OCI-LY7 (cell line): ENCODE measurements around the gene RTN4IP1. TPM values are rescaled to one million over a fixed set of nuclear protein-coding genes. Genes with fewer than 3 reads are reported as not detected.

ENCODE experiments used
- BruUV-seq: library from RNA; stranded (reverse); fragments of 400-500 nt; replicated peaks from 2 replicates; lab custom pipeline; 2021; lab: Mats Ljungman, UMichigan
- CTCF ChIA-PET: fragments of 300-600 bp; sonication (Branson Sonifier 250); formaldehyde crosslinking; loops from one replicate; lab custom pipeline; 2022; ENCODE audit warnings: antibody characterized with exemption; ENCODE audit not compliant: unreplicated experiment; lab: Charles Lee
- POLR2A ChIA-PET: fragments of 300-600 bp; sonication (Branson Sonifier 250); formaldehyde crosslinking; loops from one replicate; lab custom pipeline; 2022; ENCODE audit warnings: antibody characterized with exemption; lab: Charles Lee
- DNase-seq: peaks from one replicate; pipeline ENCODE4 v3.0.0-alpha.2; 2015; ENCODE audit warnings: low spot score
- H2AFZ ChIP-seq: fragments of 200-600 bp; sonication (generic), shearing (Covaris generic); 2 replicates; pipeline ENCODE4 v1.6.1; 2014; ENCODE audit warnings: mild to moderate bottlenecking, antibody characterized with exemption, low read length, moderate library complexity
- H3K27ac ChIP-seq: fragments of 200-600 bp; sonication (generic); 2 replicates; pipeline ENCODE4 v1.5.1; 2014; ENCODE audit warnings: mixed run types, low read depth, mild to moderate bottlenecking, moderate library complexity, low read length, inconsistent platforms; ENCODE audit not compliant: poor library complexity, severe bottlenecking
- H3K36me3 ChIP-seq: fragments of 200-600 bp; sonication (generic); 2 replicates; pipeline ENCODE4 v1.6.1; 2014; ENCODE audit warnings: mild to moderate bottlenecking, antibody characterized with exemption, low read length, moderate library complexity, mixed read lengths; ENCODE audit not compliant: insufficient read depth
- H3K4me1 ChIP-seq: fragments of 200-600 bp; sonication (generic); 2 replicates; pipeline ENCODE4 v1.5.1; 2014; ENCODE audit warnings: mild to moderate bottlenecking, low read length; ENCODE audit not compliant: insufficient read depth, poor library complexity, severe bottlenecking
- H3K4me2 ChIP-seq: fragments of 200-600 bp; sonication (generic); 2 replicates; pipeline ENCODE4 v1.6.1; 2014; ENCODE audit warnings: mild to moderate bottlenecking, low read length
- H3K4me3 ChIP-seq: fragments of 200-600 bp; sonication (generic); 2 replicates; pipeline ENCODE4 v1.5.1; 2014; ENCODE audit warnings: mild to moderate bottlenecking, low read depth, low read length; ENCODE audit not compliant: poor library complexity, severe bottlenecking
- H3K79me2 ChIP-seq: fragments of 200-600 bp; sonication (generic); 2 replicates; pipeline ENCODE4 v1.6.1; 2016; ENCODE audit warnings: low read depth, mild to moderate bottlenecking, low read length, moderate library complexity, mixed read lengths; ENCODE audit not compliant: insufficient read depth
- H3K9me2 ChIP-seq: fragments of 200-600 bp; sonication (generic); 2 replicates; pipeline ENCODE4 v1.6.1; 2016; ENCODE audit warnings: mild to moderate bottlenecking, low read length, mixed read lengths; ENCODE audit not compliant: insufficient read depth
- H3K9me3 ChIP-seq: fragments of 200-600 bp; sonication (generic); 2 replicates; pipeline ENCODE4 v1.6.1; 2014; ENCODE audit warnings: mild to moderate bottlenecking, mixed run types, low read length, mixed read lengths
- H4K20me1 ChIP-seq: fragments of 200-600 bp; sonication (generic); 2 replicates; pipeline ENCODE4 v1.6.1; 2014; ENCODE audit warnings: mild to moderate bottlenecking, antibody characterized with exemption, low read length, moderate library complexity, mixed read lengths; ENCODE audit not compliant: insufficient read depth
- CTCF ChIP-seq: fragments of 200-600 bp; sonication (generic); conservative IDR thresholded peaks from 2 replicates; pipeline ENCODE4 v1.5.1; 2014; ENCODE audit warnings: mild to moderate bottlenecking, antibody characterized with exemption, low read length, moderate library complexity, mixed read lengths
- EZH2phosphoT487 ChIP-seq: fragments of 200-600 bp; sonication (generic); IDR thresholded peaks from 2 replicates; pipeline ENCODE4 v1.6.1; 2018; ENCODE audit warnings: low read depth, borderline replicate concordance, mild to moderate bottlenecking, mixed run types, antibody characterized with exemption, low read length, moderate library complexity, mixed read lengths
- intact Hi-C: fragments of 100-400 bp; cut with micrococcal nuclease; formaldehyde crosslinking; loops from one replicate; pipeline ENCODE4 v1.10.0; 2022; ENCODE audit not compliant: unreplicated experiment
- total RNA-seq, 2 experiments: library from RNA; depleted of rRNA in 1 of 2; stranded (reverse); fragments of >200 nt in 1 of 2; shearing (Covaris generic) in 1 of 2; gene quantifications; 2 replicates each; pipeline ENCODE4 v1.2.3, GENCODE V29; 2014 to 2022

The RTN4IP1 gene
- total RNA-seq, 2 experiments from 2014 or later = 25.2 to 51.4 TPM

GRCh38 chr6:106674541-106675229, 45.4 kb upstream of the RTN4IP1 start:
- TF ChIP-seq EZH2phosphoT487 = no peak
- TF ChIP-seq CTCF = no peak
- no peaks in the 10 kb centered on the region for H4K20me1 ChIP-seq
- H3K27ac ChIP-seq = no peak overlapping the region
- intact Hi-C loops = no loop called here
- peaks cover 25% of the 10 kb centered on the region for H3K4me1 ChIP-seq
- DNase-seq = no peak
- no TSS peak for BruUV-seq
- ChIA-PET POLR2A (no interaction called here), CTCF (no interaction called here)
- no peaks in the 10 kb centered on the region for H3K36me3 ChIP-seq
- no peaks in the 10 kb centered on the region for H3K9me2 ChIP-seq
- no peaks in the 10 kb centered on the region for H3K79me2 ChIP-seq
- no peak overlapping the region for H2AFZ ChIP-seq
- H3K9me3 ChIP-seq = no peaks in the 10 kb centered on the region
- H3K4me2 ChIP-seq = no peak overlapping the region
- no peak overlapping the region for H3K4me3 ChIP-seq

- ChIA-PET POLR2A (no interaction called here), CTCF (no interaction called here)
- no peaks in the 10 kb centered on the region for H3K9me3 ChIP-seq
- no peak overlapping the region for H3K4me3 ChIP-seq
- intact Hi-C loops = no loop called here
- DNase-seq = no peak
- H3K4me2 ChIP-seq = no peak overlapping the region
- no peak for TF ChIP-seq EZH2phosphoT487
- TF ChIP-seq CTCF = no peak
- peaks cover 20% of the 10 kb centered on the region for H3K36me3 ChIP-seq
- peaks cover 14% of the 10 kb centered on the region; the same call in 1 of the 2 replicates for H3K79me2 ChIP-seq
- no peaks in the 10 kb centered on the region for H4K20me1 ChIP-seq
- H3K4me1 ChIP-seq = peaks cover 30% of the 10 kb centered on the region
- no peaks in the 10 kb centered on the region for H3K9me2 ChIP-seq
- no peak overlapping the region for H3K27ac ChIP-seq
- H2AFZ ChIP-seq = no peak overlapping the region
- no TSS peak for BruUV-seq
These were observed 42.4 kb upstream of the RTN4IP1 start for GRCh38 chr6:106671651-106672050.

- peaks cover 14% of the 10 kb centered on the region; the same call in 1 of the 2 replicates for H3K79me2 ChIP-seq
- ChIA-PET CTCF (no interaction called here), POLR2A (interaction anchor here (0.6 to 2.0 kb wide), 3 partner anchors 13 to 1807 kb away, joined by 3 to 8 read pairs (median 5); no protein-coding TSS in a partner anchor)
- intact Hi-C loops = no loop called here
- H3K4me1 ChIP-seq = peaks cover 43% of the 10 kb centered on the region
- no peak overlapping the region for H3K27ac ChIP-seq
- H2AFZ ChIP-seq = no peak overlapping the region
- no peaks in the 10 kb centered on the region for H3K9me2 ChIP-seq
- H3K4me2 ChIP-seq = no peak overlapping the region
- 0 out of 2 replicates have a peak, but pooled peaks cover 3% of the 10 kb centered on the region for H3K9me3 ChIP-seq
- H3K36me3 ChIP-seq = peaks cover 32% of the 10 kb centered on the region
- no TSS peak for BruUV-seq
- TF ChIP-seq CTCF (no peak), EZH2phosphoT487 (no peak)
- no peak overlapping the region for H3K4me3 ChIP-seq
- no peak for DNase-seq
- H4K20me1 ChIP-seq = no peaks in the 10 kb centered on the region
These were observed 40.9 kb upstream of the RTN4IP1 start for GRCh38 chr6:106670236-106670635.
